ENCODE data around the gene NOD1.
A peak's percentile ranks its signal among the peaks of the same experiment; 100 is the strongest.
"Not testable (repeated sequence)": the region's sequence is repeated elsewhere in the genome, so short reads cannot be mapped to it uniquely, and the experiment has no call there.

Gene NOD1

GRCh38 chr7:30503274-30504212 lies 25.0 kb upstream of the NOD1 start:
- peak in 1 of 2 experiments; percentile 55 for DNase-seq

GRCh38 chr7:30502470-30503251 lies 24.1 kb upstream of the NOD1 start:
- no peak for DNase-seq

GRCh38 chr7:30501264-30501663 lies 22.7 kb upstream of the NOD1 start:
- DNase-seq: no peak

- DNase-seq: no peak
Observed at GRCh38 chr7:30493228-30493627, 14.6 kb upstream of the NOD1 start.

GRCh38 chr7:30491417-30491816 lies 12.8 kb upstream of the NOD1 start:
- no peak for DNase-seq

GRCh38 chr7:30487371-30487770 lies 8.8 kb upstream of the NOD1 start:
- DNase-seq: no peak

- no peak for DNase-seq
Observed at GRCh38 chr7:30485667-30486066, 7.1 kb upstream of the NOD1 start.

- DNase-seq: not testable (repeated sequence)
Observed at GRCh38 chr7:30481416-30481815, 2.8 kb upstream of the NOD1 start.

GRCh38 chr7:30479202-30480120 lies 877 bp upstream of the NOD1 start:
- peak in 1 of 2 experiments; percentile 42 for DNase-seq

GRCh38 chr7:30476459-30477145 lies 2.0 kb downstream of the NOD1 start:
- DNase-seq: peak; percentile 72 to 85

GRCh38 chr7:30475580-30475979 lies 3.0 kb downstream of the NOD1 start:
- DNase-seq: no peak

GRCh38 chr7:30474893-30475292 lies 3.7 kb downstream of the NOD1 start:
- DNase-seq: no peak

GRCh38 chr7:30474485-30474884 lies 4.1 kb downstream of the NOD1 start:
- DNase-seq: no peak

- no peak for DNase-seq
Observed at GRCh38 chr7:30473903-30474302, 4.7 kb downstream of the NOD1 start.

GRCh38 chr7:30472784-30473775 lies 5.5 kb downstream of the NOD1 start:
- no peak for DNase-seq

- DNase-seq: no peak
Observed at GRCh38 chr7:30472081-30472783, 6.4 kb downstream of the NOD1 start.

GRCh38 chr7:30471205-30471604 lies 7.4 kb downstream of the NOD1 start:
- no peak for DNase-seq

GRCh38 chr7:30470771-30471170 lies 7.8 kb downstream of the NOD1 start:
- no peak for DNase-seq

GRCh38 chr7:30470163-30470770 lies 8.3 kb downstream of the NOD1 start:
- DNase-seq: no peak

GRCh38 chr7:30469303-30469702 lies 9.3 kb downstream of the NOD1 start:
- peak in 1 of 2 experiments; percentile 16 for DNase-seq
